GM21526 (cell line): ENCODE data around the gene KCNJ4.
"Not testable (repeated sequence)": the region's sequence is repeated elsewhere in the genome, so short reads cannot be mapped to it uniquely, and the experiment has no call there.

ENCODE experiments used
- ATAC-seq: cut with Tn5 transposase; IDR thresholded peaks from one replicate; pipeline ENCODE4 v1.9.1; 2021; ENCODE audit warnings: moderate library complexity; ENCODE audit not compliant: unreplicated experiment, low FRiP score

The KCNJ4 gene

GRCh38 chr22:38395944-38396343 lies 59.1 kb downstream of the KCNJ4 start:
- not testable (repeated sequence) for ATAC-seq

DNA sequence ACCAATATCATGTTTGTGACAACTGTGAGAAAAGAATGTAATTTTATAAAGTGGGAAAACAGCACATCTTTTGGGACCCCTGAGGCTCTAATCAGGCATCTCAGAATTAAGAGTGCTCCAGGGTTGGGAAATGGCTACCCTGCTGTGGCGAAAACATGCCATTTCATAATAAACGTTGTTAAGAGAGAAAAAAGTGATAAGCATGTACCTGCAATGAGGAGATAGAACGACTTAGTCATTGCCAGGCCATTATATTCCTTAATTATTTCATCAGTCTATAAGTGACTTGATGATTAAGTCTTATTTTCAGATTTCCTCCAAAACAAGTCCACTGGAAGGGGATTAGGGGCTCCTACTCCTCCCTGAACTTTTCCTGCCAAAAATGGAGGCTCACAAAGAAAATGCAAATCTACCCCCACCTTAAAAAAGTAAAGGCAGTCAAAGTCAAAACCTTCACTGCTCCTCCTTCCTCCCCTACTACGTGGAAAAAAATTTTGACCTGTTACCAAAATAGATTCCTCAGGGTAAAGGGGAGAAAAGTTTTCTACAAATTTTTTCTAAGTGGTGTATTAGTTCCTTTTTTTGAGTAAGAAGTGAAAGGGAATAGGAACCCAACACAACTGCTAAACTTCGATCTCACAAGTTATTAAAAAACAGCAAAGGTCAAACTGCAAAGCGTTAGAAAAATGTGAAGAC lies 59.9 kb downstream of the KCNJ4 start:
- not testable (repeated sequence) for ATAC-seq

DNA sequence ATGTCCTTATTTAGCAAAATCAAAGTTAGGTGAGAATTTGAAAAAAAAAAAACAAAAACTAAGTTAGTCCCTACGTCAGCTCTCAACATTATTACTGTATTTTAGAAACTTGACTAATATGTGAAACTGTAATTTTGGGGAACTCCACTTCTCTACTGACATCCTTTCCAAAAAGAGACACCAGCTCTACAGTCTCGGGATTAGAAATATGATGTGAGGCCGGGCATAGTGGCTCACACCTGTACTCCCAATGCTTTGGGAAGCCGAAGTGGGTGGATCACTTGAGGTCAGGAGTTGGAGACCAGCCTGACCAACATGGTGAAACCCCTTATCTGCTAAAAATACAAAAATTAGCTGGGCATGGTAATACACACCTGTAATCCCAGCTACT lies 65.6 kb downstream of the KCNJ4 start:
- ATAC-seq = not testable (repeated sequence)

- not testable (repeated sequence) for ATAC-seq
Measured at GRCh38 chr22:38388506-38389427, 66.2 kb downstream of the KCNJ4 start.

- not testable (repeated sequence) for ATAC-seq
Measured at GRCh38 chr22:38386918-38387317, 68.1 kb downstream of the KCNJ4 start.

DNA sequence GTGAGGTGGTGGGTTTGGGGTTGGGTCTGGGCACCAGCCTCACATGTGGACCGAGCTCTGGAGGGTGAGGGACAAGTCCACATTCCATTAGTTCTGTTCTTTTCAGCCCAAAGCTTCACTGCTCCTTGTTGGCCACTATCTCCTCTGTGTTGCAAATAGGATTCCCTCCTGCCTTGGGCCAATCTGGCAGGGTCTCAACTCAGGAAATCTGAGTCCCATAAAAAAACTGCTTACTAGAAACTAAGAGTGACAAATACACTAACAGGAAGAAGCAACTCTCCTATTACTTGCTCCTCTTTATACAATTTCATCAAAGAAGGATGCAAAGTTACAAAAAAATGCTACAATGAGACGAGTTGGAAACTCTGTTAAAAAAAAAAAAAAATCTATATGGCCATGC lies 71.6 kb downstream of the KCNJ4 start:
- no peak for ATAC-seq

DNA sequence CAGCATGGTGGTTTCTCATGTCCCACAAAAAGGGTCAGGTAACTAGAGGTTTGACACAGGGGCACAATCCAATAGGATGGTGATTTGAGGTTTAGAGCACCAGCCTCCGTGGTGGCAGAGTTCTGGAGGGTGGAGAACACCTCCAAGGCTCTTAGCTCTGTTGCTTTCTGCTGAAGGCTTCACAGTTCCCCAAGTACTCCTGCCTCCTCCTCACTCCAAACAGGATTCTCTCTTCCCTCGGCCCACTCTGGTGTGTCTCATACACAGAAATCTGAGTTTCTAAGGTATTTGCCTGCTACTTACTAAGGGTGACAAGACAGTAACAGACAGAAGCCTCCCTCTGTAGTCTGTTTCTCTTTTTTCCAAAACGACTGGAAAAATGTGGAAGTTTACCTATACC lies 73.6 kb downstream of the KCNJ4 start:
- ATAC-seq = not testable (repeated sequence)
